Measurements from ENCODE around the gene TMEM131. TPM values are rescaled to one million over a fixed set of nuclear protein-coding genes. Genes with fewer than 3 reads are reported as not detected.

The TMEM131 gene
- total and polyA plus RNA-seq, 11 donors = 9.3 to 38.3 (median 31.2) TPM

- Histone ChIP-seq H3K9me3 (peaks cover 0 to 5% (median 0%) of the 10 kb centered on the region in 12 donors), H3K36me3 (no peaks in the 10 kb centered on the region), H3K4me3 (no peak overlapping the region), H3K27ac (no peak overlapping the region), H3K27me3 (no peaks in the 10 kb centered on the region), H3K4me1 (peaks cover 0 to 24% (median 14%) of the 10 kb centered on the region in 12 donors)
- ATAC-seq (no peak), DNase-seq (no peak)
- intact Hi-C loops (cut with DNase I) = no loop called here
- 87 to 93% (median 89%) methylated on average over 6 of the region's 6 CpGs for WGBS, 4 donors
- TF ChIP-seq, protein P1, sequence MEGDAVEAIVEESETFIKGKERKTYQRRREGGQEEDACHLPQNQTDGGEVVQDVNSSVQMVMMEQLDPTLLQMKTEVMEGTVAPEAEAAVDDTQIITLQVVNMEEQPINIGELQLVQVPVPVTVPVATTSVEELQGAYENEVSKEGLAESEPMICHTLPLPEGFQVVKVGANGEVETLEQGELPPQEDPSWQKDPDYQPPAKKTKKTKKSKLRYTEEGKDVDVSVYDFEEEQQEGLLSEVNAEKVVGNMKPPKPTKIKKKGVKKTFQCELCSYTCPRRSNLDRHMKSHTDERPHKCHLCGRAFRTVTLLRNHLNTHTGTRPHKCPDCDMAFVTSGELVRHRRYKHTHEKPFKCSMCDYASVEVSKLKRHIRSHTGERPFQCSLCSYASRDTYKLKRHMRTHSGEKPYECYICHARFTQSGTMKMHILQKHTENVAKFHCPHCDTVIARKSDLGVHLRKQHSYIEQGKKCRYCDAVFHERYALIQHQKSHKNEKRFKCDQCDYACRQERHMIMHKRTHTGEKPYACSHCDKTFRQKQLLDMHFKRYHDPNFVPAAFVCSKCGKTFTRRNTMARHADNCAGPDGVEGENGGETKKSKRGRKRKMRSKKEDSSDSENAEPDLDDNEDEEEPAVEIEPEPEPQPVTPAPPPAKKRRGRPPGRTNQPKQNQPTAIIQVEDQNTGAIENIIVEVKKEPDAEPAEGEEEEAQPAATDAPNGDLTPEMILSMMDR (IDR thresholded peaks at IDR 0.05) = no peak
- no peak for TF ChIP-seq POLR2A (IDR thresholded peaks at IDR 0.05)
Observed at GRCh38 chr2:97722227-97722626, 273.5 kb downstream of the TMEM131 start.

- no peaks in the 10 kb centered on the region for H3K27me3 ChIP-seq
- TF ChIP-seq, protein P1 (IDR thresholded peaks at IDR 0.05) = no peak
- TF ChIP-seq POLR2A (IDR thresholded peaks at IDR 0.05) = no peak
Observed at GRCh38 chr2:97720746-97721145, 275.0 kb downstream of the TMEM131 start.

GRCh38 chr2:97719362-97720155 is 276.2 kb downstream of the TMEM131 start:
- H3K27ac ChIP-seq = peak overlapping the region in 1 of 12 donors; percentile 60
- H3K36me3 ChIP-seq = no peaks in the 10 kb centered on the region
- no peak for ATAC-seq
- no peaks in the 10 kb centered on the region for H3K4me1 ChIP-seq
- H3K9me3 ChIP-seq = no peaks in the 10 kb centered on the region
- intact Hi-C loops (cut with DNase I) = no loop called here
- no peak for DNase-seq
- H3K27me3 ChIP-seq = no peaks in the 10 kb centered on the region
- 94 to 96% (median 94%) methylated on average over 16 of the region's 16 CpGs for WGBS, 4 donors
- TF ChIP-seq, protein P1 (IDR thresholded peaks at IDR 0.05) = no peak
- TF ChIP-seq POLR2A (IDR thresholded peaks at IDR 0.05) = no peak
- no peak overlapping the region for H3K4me3 ChIP-seq

More at GRCh38 chr2:97720746-97721145, 275.0 kb downstream of the TMEM131 start:
- no peaks in the 10 kb centered on the region for H3K9me3 ChIP-seq
- H3K4me1 ChIP-seq = peaks cover 0 to 9% (median 3%) of the 10 kb centered on the region in 12 donors
- ATAC-seq (no peak), DNase-seq (no peak)
- H3K36me3 ChIP-seq = no peaks in the 10 kb centered on the region
- H3K27ac ChIP-seq = no peak overlapping the region
- no peak overlapping the region for H3K4me3 ChIP-seq
- WGBS, 4 donors = 86 to 93% (median 89%) methylated on average over 2 of the region's 2 CpGs
- intact Hi-C loops (cut with DNase I) = no loop called here

DNA sequence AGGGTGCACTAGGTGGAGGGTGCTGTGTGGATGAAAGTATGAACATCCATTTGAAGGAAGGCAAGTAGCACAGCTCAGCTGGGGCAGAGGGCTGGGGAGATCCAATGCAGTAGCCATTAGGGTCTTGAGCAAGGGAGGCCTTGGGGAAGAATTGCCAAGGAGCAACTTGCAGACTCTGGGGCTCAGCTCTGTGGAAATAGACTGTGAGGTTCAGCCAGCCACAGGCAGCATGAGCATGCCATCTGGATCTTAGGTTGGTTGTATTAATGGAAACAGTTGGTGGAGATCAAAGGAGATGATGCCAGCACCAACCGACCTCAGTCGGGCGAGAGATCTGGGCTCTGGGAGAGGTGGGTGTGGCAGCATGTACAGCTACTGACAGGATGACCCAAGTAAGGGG is 276.8 kb downstream of the TMEM131 start:
- no peak for ATAC-seq
- Histone ChIP-seq H3K4me1 (no peaks in the 10 kb centered on the region), H3K9me3 (no peaks in the 10 kb centered on the region), H3K27ac (peak overlapping the region in 1 of 12 donors; percentile 60), H3K36me3 (no peaks in the 10 kb centered on the region), H3K27me3 (no peaks in the 10 kb centered on the region), H3K4me3 (peak overlapping the region in 1 of 12 donors; percentile 52)
- 63 to 85% (median 74%) methylated on average over 3 of the region's 3 CpGs for WGBS, 4 donors
- intact Hi-C loops (cut with DNase I) = no loop called here
- DNase-seq = peak in 1 of 5 donors; percentile 28
- no peak for TF ChIP-seq POLR2A (IDR thresholded peaks at IDR 0.05)
- TF ChIP-seq, protein P1 (IDR thresholded peaks at IDR 0.05) = no peak

Data from heart left ventricle (tissue), 16 donors.